MCF 10A (cell line): Measurements from ENCODE around the gene ONECUT2. TPM values are rescaled to one million over a fixed set of nuclear protein-coding genes. Genes with fewer than 3 reads are reported as not detected.
A peak's percentile ranks its signal among the peaks of the same experiment; 100 is the strongest.

Experiments used
- BruUV-seq: library from RNA; stranded (reverse); fragments of 400-500 nt; replicated peaks from 2 replicates; lab custom pipeline; 2021; lab: Mats Ljungman, UMichigan
- CTCF ChIA-PET: fragments of 300-600 bp; sonication (Branson Sonifier 250); formaldehyde crosslinking; extraction: SDS; loops from one replicate; lab custom pipeline; 2021; ENCODE audit warnings: antibody characterized with exemption, inconsistent platforms; lab: Yijun Ruan, JAX
- POLR2A ChIA-PET: fragments of 300-600, 350-650 bp; sonication (Branson Sonifier 250); formaldehyde crosslinking; extraction: SDS; loops from one replicate; lab custom pipeline; 2020; ENCODE audit warnings: antibody characterized with exemption, inconsistent platforms; lab: Yijun Ruan, JAX
- DNase-seq: peaks from one replicate; pipeline ENCODE4 v3.0.0-alpha.2; 2018; ENCODE audit not compliant: unreplicated experiment
- H3K27ac Mint-ChIP-seq: one replicate; pipeline ENCODE4 v1.8.0; 2022; ENCODE audit warnings: mild to moderate bottlenecking, low read depth, mixed read lengths; ENCODE audit not compliant: unreplicated experiment
- H3K27me3 Mint-ChIP-seq: one replicate; pipeline ENCODE4 v1.8.0; 2022; ENCODE audit warnings: mixed read lengths; ENCODE audit not compliant: insufficient read depth, unreplicated experiment
- H3K36me3 Mint-ChIP-seq: one replicate; pipeline ENCODE4 v1.8.0; 2022; ENCODE audit warnings: mild to moderate bottlenecking, moderate library complexity, mixed read lengths; ENCODE audit not compliant: insufficient read depth, unreplicated experiment
- H3K4me1 Mint-ChIP-seq: one replicate; pipeline ENCODE4 v1.8.0; 2022; ENCODE audit warnings: mixed read lengths; ENCODE audit not compliant: insufficient read depth, unreplicated experiment
- H3K4me3 Mint-ChIP-seq: one replicate; pipeline ENCODE4 v1.8.0; 2022; ENCODE audit warnings: mild to moderate bottlenecking, moderate library complexity, mixed read lengths; ENCODE audit not compliant: unreplicated experiment
- H3K9me3 Mint-ChIP-seq: one replicate; pipeline ENCODE4 v1.8.0; 2022; ENCODE audit warnings: mixed read lengths; ENCODE audit not compliant: unreplicated experiment
- CTCF ChIP-seq: fragments of 200-600 bp; IDR thresholded peaks from one replicate; pipeline ENCODE4 v1.8.0; 2022; ENCODE audit warnings: antibody characterized with exemption, mild to moderate bottlenecking; ENCODE audit not compliant: unreplicated experiment
- intact Hi-C: fragments of 100-400 bp; cut with micrococcal nuclease; formaldehyde crosslinking; loops from 2 replicates; pipeline ENCODE4 v1.14.1; 2022
- total RNA-seq: library from RNA; stranded (reverse); gene quantifications from 2 replicates; pipeline ENCODE4 v1.2.3, GENCODE V29; 2022

ONECUT2 gene
- total RNA-seq, 1 experiment from 2014 or later = 0.89 TPM

- H3K4me3 Mint-ChIP-seq = peak overlapping the region; percentile 78
- no peak for DNase-seq
- ChIA-PET POLR2A (no interaction called here), CTCF (no interaction called here)
- H3K27me3 Mint-ChIP-seq = peaks cover 60% of the 10 kb centered on the region
- TF ChIP-seq CTCF = no peak
- H3K36me3 Mint-ChIP-seq = peaks cover 6% of the 10 kb centered on the region
- H3K27ac Mint-ChIP-seq = no peak overlapping the region
- H3K4me1 Mint-ChIP-seq = peaks cover 13% of the 10 kb centered on the region
- BruUV-seq = no TSS peak
- intact Hi-C loops = no loop called here
- peaks cover 8% of the 10 kb centered on the region for H3K9me3 Mint-ChIP-seq
Observed at GRCh38 chr18:57433934-57434535, 1.1 kb upstream of the ONECUT2 start.

GRCh38 chr18:57435846-57436190 lies 644 bp downstream of the ONECUT2 start:
- H3K27me3 Mint-ChIP-seq = peaks cover 61% of the 10 kb centered on the region
- intact Hi-C loops = no loop called here
- no peak for TF ChIP-seq CTCF
- peaks cover 13% of the 10 kb centered on the region for H3K4me1 Mint-ChIP-seq
- peaks cover 6% of the 10 kb centered on the region for H3K36me3 Mint-ChIP-seq
- H3K4me3 Mint-ChIP-seq = peak overlapping the region; percentile 40
- POLR2A ChIA-PET = interaction anchor here (0.8 to 0.9 kb wide), 2 partner anchors 15 to 62 kb away, joined by 3 to 4 read pairs; no protein-coding TSS in a partner anchor
- BruUV-seq = no TSS peak
- CTCF ChIA-PET = no interaction called here
- peaks cover 8% of the 10 kb centered on the region for H3K9me3 Mint-ChIP-seq
- H3K27ac Mint-ChIP-seq = no peak overlapping the region
- no peak for DNase-seq

- BruUV-seq = no TSS peak
- Mint-ChIP-seq H3K9me3 (peaks cover 8% of the 10 kb centered on the region), H3K4me1 (peaks cover 14% of the 10 kb centered on the region), H3K27me3 (peaks cover 61% of the 10 kb centered on the region), H3K36me3 (peaks cover 6% of the 10 kb centered on the region), H3K27ac (no peak overlapping the region), H3K4me3 (peak overlapping the region; percentile 40)
- intact Hi-C loops = no loop called here
- no peak for TF ChIP-seq CTCF
- no peak for DNase-seq
- ChIA-PET POLR2A (no interaction called here), CTCF (interaction anchor here (0.5 to 1.4 kb wide), 4 partner anchors 9 to 113 kb away, joined by 3 to 4 read pairs (median 3); no protein-coding TSS in a partner anchor)
Observed at GRCh38 chr18:57436191-57436964, 1.2 kb downstream of the ONECUT2 start.

GRCh38 chr18:57436965-57437333 lies 1.8 kb downstream of the ONECUT2 start:
- ChIA-PET POLR2A (interaction anchor here (0.6 kb wide), 1 partner anchor 671 kb away, joined by 4 read pairs; no protein-coding TSS in a partner anchor), CTCF (interaction anchor here (0.5 to 1.4 kb wide), 5 partner anchors 9 to 396 kb away, joined by 3 to 4 read pairs (median 3); no protein-coding TSS in a partner anchor)
- Mint-ChIP-seq H3K4me1 (peaks cover 18% of the 10 kb centered on the region), H3K27ac (no peak overlapping the region), H3K4me3 (peak overlapping the region; percentile 40), H3K9me3 (peaks cover 8% of the 10 kb centered on the region), H3K27me3 (peaks cover 61% of the 10 kb centered on the region), H3K36me3 (peaks cover 6% of the 10 kb centered on the region)
- DNase-seq = no peak
- intact Hi-C loops = no loop called here
- TF ChIP-seq CTCF = no peak
- no TSS peak for BruUV-seq
